GM12892 (cell line): Measurements from ENCODE around the gene ABCC9.
"Not testable (repeated sequence)": the region's sequence is repeated elsewhere in the genome, so short reads cannot be mapped to it uniquely, and the experiment has no call there.

Source experiments
- DNase-seq: peaks from one replicate; pipeline ENCODE4 v3.0.0; 2011; ENCODE audit not compliant: insufficient read length
- FAIRE-seq: peaks from 2 replicates; lab custom pipeline; 2011; peaks lifted over from hg19 to GRCh38; lab: Jason Lieb, UNC
- POLR2A ChIP-seq: IDR thresholded peaks from 2 replicates; pipeline ENCODE4 v1.6.1; 2011; ENCODE audit warnings: low read depth, low read length, control low read depth
- POLR2AphosphoS5 ChIP-seq: IDR thresholded peaks from 2 replicates; pipeline ENCODE4 v1.6.1; 2011; ENCODE audit warnings: low read depth, low read length, control low read depth
- TAF1 ChIP-seq: IDR thresholded peaks from 2 replicates; pipeline ENCODE4 v1.6.1; 2011; ENCODE audit warnings: low read depth, mild to moderate bottlenecking, control low read depth, low read length, borderline replicate concordance

The ABCC9 gene

GRCh38 chr12:21809100-21809499 is 132.1 kb downstream of the ABCC9 start:
- no peak for FAIRE-seq
- TF ChIP-seq TAF1: no peak
- TF ChIP-seq POLR2AphosphoS5: no peak
- no peak for DNase-seq

GRCh38 chr12:21806255-21806654 is 135.0 kb downstream of the ABCC9 start:
- TF ChIP-seq POLR2A (no peak), POLR2AphosphoS5 (no peak), TAF1 (no peak)
- FAIRE-seq: no peak
- DNase-seq: no peak

- FAIRE-seq (no peak), DNase-seq (no peak)
- no peak for TF ChIP-seq TAF1
- TF ChIP-seq POLR2A: no peak
- TF ChIP-seq POLR2AphosphoS5: no peak
Observed at GRCh38 chr12:21801522-21802288, 139.5 kb downstream of the ABCC9 start.

- FAIRE-seq (no peak), DNase-seq (no peak)
- no peak for TF ChIP-seq POLR2AphosphoS5
- TF ChIP-seq POLR2A: no peak
- TF ChIP-seq TAF1: no peak
Observed at GRCh38 chr12:21800011-21800410, 141.2 kb downstream of the ABCC9 start.

GRCh38 chr12:21797539-21797938 is 143.7 kb downstream of the ABCC9 start:
- DNase-seq (no peak), FAIRE-seq (no peak)
- TF ChIP-seq POLR2AphosphoS5: no peak
- TF ChIP-seq POLR2A: no peak
- TF ChIP-seq TAF1: no peak

- FAIRE-seq: no peak
- TF ChIP-seq POLR2A (no peak), TAF1 (no peak), POLR2AphosphoS5 (no peak)
- no peak for DNase-seq
Observed at GRCh38 chr12:21795648-21796328, 145.4 kb downstream of the ABCC9 start.

- FAIRE-seq, DNase-seq: not testable (repeated sequence)
Observed at GRCh38 chr12:21794807-21795595, 146.2 kb downstream of the ABCC9 start.

GRCh38 chr12:21789687-21790086 is 151.5 kb downstream of the ABCC9 start:
- not testable (repeated sequence) for DNase-seq, FAIRE-seq

- FAIRE-seq (no peak), DNase-seq (no peak)
- TF ChIP-seq POLR2AphosphoS5 (no peak), POLR2A (no peak), TAF1 (no peak)
Observed at GRCh38 chr12:21788089-21788983, 152.9 kb downstream of the ABCC9 start.

- DNase-seq (no peak), FAIRE-seq (no peak)
Observed at GRCh38 chr12:21786041-21786531, 155.1 kb downstream of the ABCC9 start.

GRCh38 chr12:21782723-21783122 is 158.5 kb downstream of the ABCC9 start:
- FAIRE-seq: not testable (repeated sequence)

More at GRCh38 chr12:21786041-21786531, 155.1 kb downstream of the ABCC9 start:
- TF ChIP-seq POLR2A (no peak), TAF1 (no peak), POLR2AphosphoS5 (no peak)

More at GRCh38 chr12:21782723-21783122, 158.5 kb downstream of the ABCC9 start:
- DNase-seq: not testable (repeated sequence)
